GM06990 (cell line): ENCODE results near the gene UNK.
"Not testable (repeated sequence)": the region's sequence is repeated elsewhere in the genome, so short reads cannot be mapped to it uniquely, and the experiment has no call there.

Experiments used
- DNase-seq: peaks from one replicate; pipeline ENCODE4 v3.0.0-alpha.2; 2011; ENCODE audit not compliant: insufficient read length; ENCODE audit errors: extremely low read depth
- H3K27me3 ChIP-seq: replicated peaks from 2 replicates; pipeline ENCODE4 v1.6.0; 2011; ENCODE audit warnings: low read length; ENCODE audit not compliant: control insufficient read depth, insufficient read depth
- H3K36me3 ChIP-seq: 2 replicates; pipeline ENCODE4 v1.5.1; 2011; ENCODE audit warnings: low read length; ENCODE audit not compliant: control insufficient read depth, insufficient read depth
- H3K4me3 ChIP-seq: replicated peaks from 2 replicates; pipeline ENCODE4 v1.5.1; 2011; ENCODE audit warnings: low read depth, mild to moderate bottlenecking, control low read depth, low read length
- TF ChIP-seq, protein P1 (sequence below): IDR thresholded peaks from 2 replicates; pipeline ENCODE4 v1.5.1; 2011; ENCODE audit warnings: low read length, control low read depth, mild to moderate bottlenecking, inconsistent platforms; ENCODE audit not compliant: insufficient read depth, poor library complexity, severe bottlenecking

UNK gene

DNA sequence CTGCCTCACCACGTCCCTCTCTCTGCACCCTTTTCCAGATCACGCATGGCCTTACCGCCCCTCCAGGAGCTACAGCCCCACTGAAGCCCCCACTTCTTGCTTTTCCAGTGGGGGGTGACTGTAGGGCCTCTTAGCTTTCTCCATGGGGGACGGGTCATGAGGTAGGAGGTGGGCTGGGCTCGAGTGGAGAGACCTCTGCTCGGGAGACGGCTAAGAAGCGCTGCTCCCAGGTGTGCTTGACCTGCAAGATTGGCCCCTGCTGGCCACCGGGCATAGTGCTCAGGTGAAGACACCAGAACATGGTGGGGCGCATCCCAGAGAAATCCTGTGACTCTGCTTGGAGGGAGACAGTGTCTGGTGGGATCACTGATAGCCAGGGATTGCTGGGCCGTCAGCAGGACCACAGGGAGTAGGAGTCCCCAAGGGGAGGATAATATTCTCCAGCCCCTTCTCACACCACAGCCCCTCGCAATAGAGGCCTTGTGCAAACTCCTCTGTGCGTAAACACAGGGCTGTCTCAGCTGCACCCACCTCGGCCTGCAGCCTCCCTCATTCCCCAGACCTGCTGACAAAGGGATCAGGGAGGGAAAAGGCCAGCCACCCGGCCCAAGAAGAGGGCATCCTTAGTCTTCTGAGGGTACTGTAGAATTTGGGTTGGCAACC, 10.7 kb upstream of the UNK start:
- Histone ChIP-seq H3K4me3 (no peak overlapping the region), H3K27me3 (no peaks in the 10 kb centered on the region), H3K36me3 (peaks cover 13% of the 10 kb centered on the region)
- no peak for DNase-seq
- TF ChIP-seq, protein P1, sequence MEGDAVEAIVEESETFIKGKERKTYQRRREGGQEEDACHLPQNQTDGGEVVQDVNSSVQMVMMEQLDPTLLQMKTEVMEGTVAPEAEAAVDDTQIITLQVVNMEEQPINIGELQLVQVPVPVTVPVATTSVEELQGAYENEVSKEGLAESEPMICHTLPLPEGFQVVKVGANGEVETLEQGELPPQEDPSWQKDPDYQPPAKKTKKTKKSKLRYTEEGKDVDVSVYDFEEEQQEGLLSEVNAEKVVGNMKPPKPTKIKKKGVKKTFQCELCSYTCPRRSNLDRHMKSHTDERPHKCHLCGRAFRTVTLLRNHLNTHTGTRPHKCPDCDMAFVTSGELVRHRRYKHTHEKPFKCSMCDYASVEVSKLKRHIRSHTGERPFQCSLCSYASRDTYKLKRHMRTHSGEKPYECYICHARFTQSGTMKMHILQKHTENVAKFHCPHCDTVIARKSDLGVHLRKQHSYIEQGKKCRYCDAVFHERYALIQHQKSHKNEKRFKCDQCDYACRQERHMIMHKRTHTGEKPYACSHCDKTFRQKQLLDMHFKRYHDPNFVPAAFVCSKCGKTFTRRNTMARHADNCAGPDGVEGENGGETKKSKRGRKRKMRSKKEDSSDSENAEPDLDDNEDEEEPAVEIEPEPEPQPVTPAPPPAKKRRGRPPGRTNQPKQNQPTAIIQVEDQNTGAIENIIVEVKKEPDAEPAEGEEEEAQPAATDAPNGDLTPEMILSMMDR, result no peak

DNA sequence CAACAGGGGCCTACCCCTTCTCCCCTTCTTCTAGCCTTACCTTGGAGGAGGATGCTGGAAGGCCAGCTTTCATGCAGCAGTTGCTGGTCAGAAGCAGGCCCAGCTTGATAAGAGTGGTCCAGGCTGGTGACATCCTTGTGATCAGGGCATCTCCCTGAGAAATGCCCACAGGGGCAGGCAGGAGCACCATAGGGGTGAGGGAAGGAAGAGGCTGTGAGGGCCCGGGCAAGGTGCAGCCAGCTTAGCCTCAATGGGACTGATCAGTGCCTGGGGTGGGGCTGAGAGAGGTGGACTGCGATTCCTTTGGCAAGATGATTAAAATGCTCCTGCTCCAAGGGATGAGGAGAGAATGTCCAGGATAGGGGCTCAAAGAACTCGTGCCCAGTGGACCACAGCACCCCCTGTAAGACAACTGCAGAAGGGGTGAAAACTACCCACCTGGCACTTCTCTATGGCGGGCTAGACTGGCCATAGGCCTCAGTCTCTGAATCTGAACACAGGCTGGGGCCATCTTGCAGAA, 10.1 kb upstream of the UNK start:
- Histone ChIP-seq H3K4me3 (no peak overlapping the region), H3K27me3 (no peaks in the 10 kb centered on the region), H3K36me3 (peaks cover 13% of the 10 kb centered on the region)
- TF ChIP-seq, protein P1, result no peak
- DNase-seq, result no peak

DNA sequence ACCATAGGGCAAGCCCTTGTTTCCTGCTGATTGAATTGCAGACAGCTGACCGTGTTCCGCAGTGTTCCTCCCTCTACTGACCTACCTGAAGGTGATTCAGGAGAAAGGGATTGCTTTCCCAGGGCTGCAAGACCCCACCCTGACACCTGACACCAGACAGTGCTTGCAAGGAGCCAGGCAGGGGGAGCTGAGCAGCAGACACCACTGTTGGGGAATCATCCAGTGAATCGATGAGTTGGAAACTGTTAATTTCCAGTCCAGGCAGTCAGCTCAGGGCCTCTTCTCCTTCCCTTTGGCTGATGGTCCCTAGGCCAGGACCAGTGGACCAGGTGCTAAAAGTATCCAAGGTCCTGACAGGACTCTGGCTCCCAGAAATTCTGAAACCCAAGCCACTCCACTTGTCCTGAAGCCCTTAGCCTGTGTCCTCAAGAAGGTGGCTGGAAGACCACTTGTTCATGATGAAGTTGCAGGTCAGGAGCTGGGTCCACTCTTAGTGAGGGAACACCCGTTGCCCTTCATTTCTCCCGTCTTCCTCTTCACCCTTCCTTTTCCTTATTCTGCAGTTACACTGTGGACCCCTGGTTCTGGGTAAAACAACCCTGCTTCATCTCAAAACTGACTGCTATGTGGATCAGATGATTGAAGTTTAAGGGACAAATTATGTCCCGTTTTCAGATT, 9.5 kb upstream of the UNK start:
- DNase-seq, result no peak
- TF ChIP-seq, protein P1, result no peak
- H3K36me3 ChIP-seq, result peaks cover 13% of the 10 kb centered on the region
- no peaks in the 10 kb centered on the region for H3K27me3 ChIP-seq
- H3K4me3 ChIP-seq, result no peak overlapping the region

DNA sequence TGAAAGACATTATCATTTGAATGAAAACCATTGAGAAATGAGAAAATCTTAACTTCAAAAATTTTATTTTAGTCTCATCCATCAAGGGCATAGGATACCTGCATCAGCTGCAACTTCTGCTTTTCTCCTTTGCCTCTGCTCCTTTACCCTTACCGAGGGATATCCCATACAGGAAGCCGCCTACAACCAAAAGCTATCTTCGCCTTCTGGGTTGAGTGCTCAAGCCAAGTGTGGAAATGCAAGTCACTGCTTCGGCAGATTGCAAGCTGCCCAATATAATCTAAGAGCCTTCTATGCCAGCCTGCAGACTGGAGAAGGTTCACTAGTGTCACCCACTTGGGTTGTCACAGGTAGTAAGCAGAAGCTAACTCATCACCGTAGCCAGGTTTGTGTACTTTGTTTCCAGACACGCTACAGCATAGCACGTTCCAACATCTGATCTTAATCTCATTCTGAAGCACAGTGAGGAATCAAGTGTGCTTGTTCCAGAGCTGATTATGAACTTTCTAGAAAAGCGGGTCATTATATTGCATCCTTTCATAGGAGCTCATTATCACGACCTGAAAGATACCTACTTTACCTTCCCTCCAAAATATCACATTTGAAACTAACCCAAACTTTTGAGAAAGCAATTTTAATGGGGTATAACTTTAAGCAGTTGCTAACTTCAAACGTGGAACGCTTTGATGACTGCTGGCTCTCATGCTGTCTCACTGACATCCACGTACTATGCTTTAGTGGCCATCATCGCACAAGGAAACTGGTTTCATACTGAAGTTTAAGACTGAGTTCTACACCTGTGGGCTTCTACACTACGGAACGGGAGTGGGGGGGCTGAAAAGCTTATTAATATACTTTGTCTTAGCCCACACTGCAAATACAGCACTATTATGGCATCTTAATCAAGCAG, 8.0 kb upstream of the UNK start:
- no peak for DNase-seq
- no peak overlapping the region; the same call in 1 of the 2 replicates for H3K4me3 ChIP-seq
- H3K36me3 ChIP-seq, result peaks cover 13% of the 10 kb centered on the region
- no peaks in the 10 kb centered on the region for H3K27me3 ChIP-seq
- TF ChIP-seq, protein P1, result no peak

DNA sequence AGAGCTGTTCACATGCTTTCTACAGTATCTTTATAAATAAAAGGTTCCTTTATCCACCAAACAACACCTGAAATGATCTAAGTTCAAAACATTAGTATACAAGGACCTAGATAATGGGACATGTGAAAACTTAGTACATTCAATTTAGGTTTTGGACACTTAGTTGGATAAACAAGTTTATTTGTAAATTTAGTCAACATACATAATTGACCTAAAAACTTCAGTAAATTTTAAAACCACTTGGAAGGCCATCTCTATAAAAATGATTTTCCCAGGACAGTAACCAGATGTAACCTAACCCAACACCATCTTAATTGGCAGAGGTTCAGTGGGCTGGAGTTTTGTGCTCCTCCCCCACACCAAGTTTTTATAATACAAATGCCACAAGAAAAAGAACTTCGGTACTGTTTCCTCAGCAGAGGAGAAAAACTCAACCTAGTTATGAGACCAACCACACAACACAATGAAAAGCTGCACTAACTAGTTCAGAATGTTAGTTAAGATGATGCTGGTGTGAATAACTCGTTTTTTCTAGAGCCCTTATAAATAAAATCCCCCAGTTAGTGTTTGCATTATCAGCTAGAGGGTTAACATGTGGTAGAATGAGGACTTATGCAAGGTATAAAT, 7.2 kb upstream of the UNK start:
- H3K4me3 ChIP-seq, result peak overlapping the region; percentile 88
- TF ChIP-seq, protein P1, result no peak
- no peak for DNase-seq

DNA sequence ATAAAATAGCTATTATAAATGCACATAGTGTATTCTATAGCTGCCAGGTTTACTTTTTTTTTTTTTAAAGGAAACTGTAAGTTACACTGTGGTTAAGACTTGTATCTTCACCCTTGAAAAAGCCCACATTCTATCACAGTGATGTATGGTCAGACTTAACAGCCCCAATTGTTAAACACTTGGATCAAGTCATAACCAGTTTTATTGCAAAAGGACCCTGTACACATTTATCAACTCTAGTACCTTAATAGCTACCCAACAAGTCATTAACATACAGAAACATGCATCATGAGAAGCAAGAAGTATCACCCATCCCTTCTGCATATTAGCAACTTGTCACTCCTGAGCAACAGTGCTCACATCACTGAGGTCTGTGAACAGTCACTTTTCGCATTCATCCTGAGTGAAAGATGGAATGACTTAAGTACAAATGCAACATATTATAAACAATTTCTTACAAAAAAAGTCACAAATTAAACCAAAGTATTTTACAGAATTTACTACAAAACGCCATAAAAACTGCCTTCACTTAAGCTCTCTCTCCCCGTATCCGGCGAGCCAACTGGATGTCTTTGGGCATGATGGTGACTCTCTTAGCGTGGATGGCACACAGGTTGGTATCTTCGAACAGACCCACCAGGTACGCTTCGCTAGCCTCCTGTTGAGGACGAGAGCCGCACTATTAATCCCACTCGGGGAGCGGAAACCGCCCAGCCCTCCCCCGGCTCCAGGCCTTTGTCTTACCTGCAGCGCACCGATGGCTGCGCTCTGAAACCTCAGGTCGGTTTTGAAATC, 6.3 kb upstream of the UNK start:
- Histone ChIP-seq H3K4me3 (peak overlapping the region; percentile 88), H3K36me3 (peaks cover 13% of the 10 kb centered on the region)
- not testable (repeated sequence) for DNase-seq, H3K27me3 ChIP-seq

More for the DNA sequence above, 7.2 kb upstream of the UNK start:
- Histone ChIP-seq H3K36me3 (peaks cover 13% of the 10 kb centered on the region), H3K27me3 (no peaks in the 10 kb centered on the region)
